Subcutaneous abdominal adipose tissue (tissue), 5 donors: ENCODE data around the gene FANK1.
"Not testable (repeated sequence)": the region's sequence is repeated elsewhere in the genome, so short reads cannot be mapped to it uniquely, and the experiment has no call there.

ENCODE experiments used
- H3K27ac ChIP-seq: one replicate; pipeline ENCODE4 v1.7.0; 2013; ENCODE audit warnings: low read depth, mild to moderate bottlenecking, inconsistent platforms, low read length, moderate library complexity
- H3K27me3 ChIP-seq, 5 donors: one replicate each; pipeline ENCODE4 v1.7.0; 2013; ENCODE audit warnings: low read length in 5 of 5, inconsistent platforms in 1 of 5; ENCODE audit not compliant: control insufficient read depth in 5 of 5, insufficient read depth in 4 of 5
- H3K36me3 ChIP-seq, 5 donors: one replicate each; pipeline ENCODE4 v1.7.0; 2013; ENCODE audit warnings: low read length in 5 of 5; ENCODE audit not compliant: control insufficient read depth in 5 of 5, insufficient read depth in 5 of 5
- H3K4me1 ChIP-seq, 5 donors: one replicate each; pipeline ENCODE4 v1.7.0; 2013; ENCODE audit warnings: low read length in 5 of 5, mild to moderate bottlenecking in 3 of 5, moderate library complexity in 1 of 5; ENCODE audit not compliant: control insufficient read depth in 5 of 5, insufficient read depth in 5 of 5
- H3K4me3 ChIP-seq, 5 donors: one replicate each; pipeline ENCODE4 v1.7.0; 2013; ENCODE audit warnings: low read length in 5 of 5, low read depth in 1 of 5
- H3K9ac ChIP-seq, 5 donors: one replicate each; pipeline ENCODE4 v1.7.0; 2013; ENCODE audit warnings: low read length in 5 of 5, mild to moderate bottlenecking in 4 of 5, moderate library complexity in 3 of 5
- H3K9me3 ChIP-seq, 5 donors: one replicate each; pipeline ENCODE4 v1.7.0; 2013; ENCODE audit warnings: low read length in 5 of 5; ENCODE audit not compliant: control insufficient read depth in 5 of 5
- donor health status: healthy.
- donor health status: healthy.
- donor health status: healthy.
- donor health status: healthy.
- donor health status: healthy.

Gene FANK1

GRCh38 chr10:125962200-125962599 lies 65.8 kb downstream of the FANK1 start:
- Histone ChIP-seq H3K4me3 (no peak overlapping the region), H3K9me3 (peaks cover 0 to 3% (median 0%) of the 10 kb centered on the region in 5 donors), H3K4me1 (no peaks in the 10 kb centered on the region), H3K27me3 (no peaks in the 10 kb centered on the region), H3K27ac (no peak overlapping the region), H3K9ac (no peak overlapping the region), H3K36me3 (no peaks in the 10 kb centered on the region)

- no peak overlapping the region for H3K9ac ChIP-seq
- no peak overlapping the region for H3K27ac ChIP-seq
- no peaks in the 10 kb centered on the region for H3K27me3 ChIP-seq
- no peak overlapping the region for H3K4me3 ChIP-seq
- peaks cover 0 to 3% (median 0%) of the 10 kb centered on the region in 5 donors for H3K9me3 ChIP-seq
- H3K36me3 ChIP-seq: no peaks in the 10 kb centered on the region
- H3K4me1 ChIP-seq: no peaks in the 10 kb centered on the region
These were observed 68.2 kb downstream of the FANK1 start for GRCh38 chr10:125964558-125964957.

- Histone ChIP-seq H3K27me3 (no peaks in the 10 kb centered on the region), H3K4me3 (no peak overlapping the region), H3K27ac (no peak overlapping the region), H3K36me3 (no peaks in the 10 kb centered on the region), H3K9me3 (peaks cover 0 to 3% (median 0%) of the 10 kb centered on the region in 5 donors), H3K4me1 (no peaks in the 10 kb centered on the region), H3K9ac (no peak overlapping the region)
These were observed 71.2 kb downstream of the FANK1 start for GRCh38 chr10:125967533-125967932.

GRCh38 chr10:125970077-125970630 lies 73.8 kb downstream of the FANK1 start:
- H3K27me3 ChIP-seq, H3K9me3 ChIP-seq, H3K4me1 ChIP-seq, H3K27ac ChIP-seq, H3K4me3 ChIP-seq, H3K36me3 ChIP-seq, H3K9ac ChIP-seq: not testable (repeated sequence)

- Histone ChIP-seq H3K4me3 (no peak overlapping the region), H3K27me3 (no peaks in the 10 kb centered on the region), H3K4me1 (no peaks in the 10 kb centered on the region), H3K9ac (no peak overlapping the region), H3K27ac (no peak overlapping the region), H3K9me3 (no peaks in the 10 kb centered on the region), H3K36me3 (no peaks in the 10 kb centered on the region)
These were observed 80.7 kb downstream of the FANK1 start for GRCh38 chr10:125976960-125977605.

- Histone ChIP-seq H3K36me3 (no peaks in the 10 kb centered on the region), H3K27me3 (no peaks in the 10 kb centered on the region), H3K9me3 (no peaks in the 10 kb centered on the region), H3K4me3 (no peak overlapping the region), H3K4me1 (peaks cover 0 to 11% (median 0%) of the 10 kb centered on the region in 5 donors), H3K27ac (no peak overlapping the region), H3K9ac (no peak overlapping the region)
These were observed 83.6 kb downstream of the FANK1 start for GRCh38 chr10:125979976-125980375.

GRCh38 chr10:125980521-125981035 lies 84.2 kb downstream of the FANK1 start:
- no peak overlapping the region for H3K4me3 ChIP-seq
- H3K9me3 ChIP-seq: no peaks in the 10 kb centered on the region
- H3K27ac ChIP-seq: no peak overlapping the region
- peaks cover 0 to 15% (median 0%) of the 10 kb centered on the region in 5 donors for H3K4me1 ChIP-seq
- no peaks in the 10 kb centered on the region for H3K27me3 ChIP-seq
- H3K36me3 ChIP-seq: no peaks in the 10 kb centered on the region
- H3K9ac ChIP-seq: no peak overlapping the region

GRCh38 chr10:125982260-125982948 lies 86.0 kb downstream of the FANK1 start:
- Histone ChIP-seq H3K9me3 (no peaks in the 10 kb centered on the region), H3K4me3 (no peak overlapping the region), H3K36me3 (no peaks in the 10 kb centered on the region), H3K27me3 (no peaks in the 10 kb centered on the region), H3K27ac (no peak overlapping the region), H3K9ac (no peak overlapping the region), H3K4me1 (peaks cover 0 to 17% (median 0%) of the 10 kb centered on the region in 5 donors)

- Histone ChIP-seq H3K4me1 (peaks cover 0 to 17% (median 0%) of the 10 kb centered on the region in 5 donors), H3K9ac (no peak overlapping the region), H3K9me3 (no peaks in the 10 kb centered on the region), H3K27ac (no peak overlapping the region), H3K27me3 (no peaks in the 10 kb centered on the region), H3K4me3 (no peak overlapping the region), H3K36me3 (no peaks in the 10 kb centered on the region)
These were observed 86.8 kb downstream of the FANK1 start for GRCh38 chr10:125983161-125983560.

GRCh38 chr10:125983656-125984055 lies 87.3 kb downstream of the FANK1 start:
- no peaks in the 10 kb centered on the region for H3K27me3 ChIP-seq
- H3K27ac ChIP-seq: no peak overlapping the region
- H3K4me1 ChIP-seq: peaks cover 0 to 17% (median 0%) of the 10 kb centered on the region in 5 donors
- no peaks in the 10 kb centered on the region for H3K9me3 ChIP-seq
- H3K9ac ChIP-seq: no peak overlapping the region
- H3K4me3 ChIP-seq: no peak overlapping the region
- H3K36me3 ChIP-seq: no peaks in the 10 kb centered on the region
